Mucosa of gallbladder (tissue), 1 donor: ENCODE data around the gene FRMPD2. TPM values are rescaled to one million over a fixed set of nuclear protein-coding genes. Genes with fewer than 3 reads are reported as not detected.
"Not testable (repeated sequence)": the region's sequence is repeated elsewhere in the genome, so short reads cannot be mapped to it uniquely, and the experiment has no call there.

ENCODE experiments used
- DNase-seq: peaks from one replicate; pipeline ENCODE4 v3.0.0-alpha.2; 2020; ENCODE audit warnings: low spot score
- total RNA-seq: library from RNA; stranded (reverse); gene quantifications from one replicate; pipeline ENCODE4 v1.2.1, GENCODE V29; 2021
- donor health status: DM: no; HTN: no; CAD: no.

Gene FRMPD2
- total RNA-seq, 1 donor from 2014 or later: 0.23 TPM

- DNase-seq: peak; percentile 38
These were observed 15.2 kb upstream of the FRMPD2 start for GRCh38 chr10:48289501-48290238.

- DNase-seq: no peak
These were observed 14.2 kb upstream of the FRMPD2 start for GRCh38 chr10:48288661-48289060.

- DNase-seq: peak; percentile 55
These were observed 13.2 kb upstream of the FRMPD2 start for GRCh38 chr10:48287417-48288391.

- DNase-seq: no peak
These were observed 11.9 kb upstream of the FRMPD2 start for GRCh38 chr10:48286356-48286755.

- DNase-seq: no peak
These were observed 11.2 kb upstream of the FRMPD2 start for GRCh38 chr10:48285710-48286109.

- DNase-seq: no peak
These were observed 10.3 kb upstream of the FRMPD2 start for GRCh38 chr10:48284811-48285210.

GRCh38 chr10:48284002-48284546 lies 9.6 kb upstream of the FRMPD2 start:
- no peak for DNase-seq

GRCh38 chr10:48282829-48283228 lies 8.3 kb upstream of the FRMPD2 start:
- no peak for DNase-seq

- not testable (repeated sequence) for DNase-seq
These were observed 7.2 kb upstream of the FRMPD2 start for GRCh38 chr10:48281697-48282096.

- no peak for DNase-seq
These were observed 4.7 kb upstream of the FRMPD2 start for GRCh38 chr10:48279081-48279751.

GRCh38 chr10:48277093-48277492 lies 2.6 kb upstream of the FRMPD2 start:
- DNase-seq: no peak

- no peak for DNase-seq
These were observed 755 bp downstream of the FRMPD2 start for GRCh38 chr10:48273741-48274140.

GRCh38 chr10:48272682-48273081 lies 1.8 kb downstream of the FRMPD2 start:
- no peak for DNase-seq

- DNase-seq: no peak
These were observed 3.3 kb downstream of the FRMPD2 start for GRCh38 chr10:48271047-48271730.

GRCh38 chr10:48266528-48266927 lies 8.0 kb downstream of the FRMPD2 start:
- DNase-seq: no peak

GRCh38 chr10:48258105-48258504 lies 16.4 kb downstream of the FRMPD2 start:
- no peak for DNase-seq

- DNase-seq: no peak
These were observed 17.0 kb downstream of the FRMPD2 start for GRCh38 chr10:48257407-48257961.

- DNase-seq: no peak
These were observed 18.8 kb downstream of the FRMPD2 start for GRCh38 chr10:48255722-48256121.

- no peak for DNase-seq
These were observed 19.6 kb downstream of the FRMPD2 start for GRCh38 chr10:48254750-48255512.

- DNase-seq: no peak
These were observed 20.4 kb downstream of the FRMPD2 start for GRCh38 chr10:48253970-48254657.
